Suprapubic skin (tissue), 4 donors: ENCODE measurements around the gene C12orf43. TPM values are rescaled to one million over a fixed set of nuclear protein-coding genes. Genes with fewer than 3 reads are reported as not detected.

ENCODE experiments used
- DNase-seq, 2 donors: peaks; one replicate each; pipeline ENCODE4 v3.0.0-alpha.2; 2019; ENCODE audit warnings: low spot score in 2 of 2
- H3K27ac ChIP-seq: fragments of 200-600 bp; sonication (generic); one replicate; pipeline ENCODE4 v1.5.1; 2019
- H3K27me3 ChIP-seq: fragments of 200-600 bp; sonication (generic); one replicate; pipeline ENCODE4 v1.5.1; 2019
- H3K36me3 ChIP-seq: fragments of 200-600 bp; sonication (generic); one replicate; pipeline ENCODE4 v1.5.1; 2019
- H3K4me1 ChIP-seq: fragments of 200-600 bp; sonication (generic); one replicate; pipeline ENCODE4 v1.5.1; 2019
- H3K4me3 ChIP-seq: fragments of 200-600 bp; sonication (generic); one replicate; pipeline ENCODE4 v1.5.1; 2019; ENCODE audit warnings: mild to moderate bottlenecking
- H3K9me3 ChIP-seq: fragments of 200-600 bp; sonication (generic); one replicate; pipeline ENCODE4 v1.5.1; 2019
- CTCF ChIP-seq, 2 donors: fragments of 200-600 bp in 1 of 2; fragments of 450-650 bp in 1 of 2; sonication (generic) in 1 of 2; IDR thresholded peaks; one replicate each; pipeline ENCODE4 v1.5.1; 2016 to 2019; ENCODE audit warnings: antibody characterized with exemption in 2 of 2, mild to moderate bottlenecking in 1 of 2, moderate library complexity in 1 of 2
- EP300 ChIP-seq: sonication (generic); formaldehyde crosslinking; IDR thresholded peaks from one replicate; pipeline ENCODE4 v1.6.1; 2017; ENCODE audit warnings: antibody characterized with exemption
- POLR2A ChIP-seq, 2 donors: fragments of 450-650 bp; IDR thresholded peaks; one replicate each; pipeline ENCODE4 v1.6.1; 2017; ENCODE audit warnings: antibody characterized with exemption in 2 of 2, mild to moderate bottlenecking in 2 of 2, moderate library complexity in 2 of 2
- POLR2AphosphoS5 ChIP-seq, 3 donors: sonication (generic); formaldehyde crosslinking; IDR thresholded peaks; one replicate each; pipeline ENCODE4 v1.6.1; 2017; ENCODE audit warnings: antibody characterized with exemption in 3 of 3
- WGBS: methylation state at CpG from one replicate; pipeline ENCODE4 v1.1.5; 2018; 5-methylcytosine and 5-hydroxymethylcytosine counted together
- total RNA-seq, 4 donors: library from RNA; depleted of rRNA; stranded (reverse); fragments of >200 nt; gene quantifications; one replicate each; pipeline ENCODE4 v1.1.0, GENCODE V29; 2016

The C12orf43 gene
- total RNA-seq, 4 donors from 2014 or later: 5.4 to 14.8 (median 7.1) TPM

GRCh38 chr12:120988234-120988633, 28.1 kb downstream of the C12orf43 start:
- H3K4me3 ChIP-seq: no peak overlapping the region
- no peak for TF ChIP-seq POLR2A (IDR thresholded peaks at IDR 0.05)
- no peaks in the 10 kb centered on the region for H3K9me3 ChIP-seq
- no peaks in the 10 kb centered on the region for H3K4me1 ChIP-seq
- no peaks in the 10 kb centered on the region for H3K36me3 ChIP-seq
- H3K27ac ChIP-seq: no peak overlapping the region
- H3K27me3 ChIP-seq: no peaks in the 10 kb centered on the region
- no peak for DNase-seq
- WGBS: 87% methylated on average over 4 of the region's 4 CpGs

- Histone ChIP-seq H3K27me3 (no peaks in the 10 kb centered on the region), H3K4me1 (no peaks in the 10 kb centered on the region), H3K9me3 (no peaks in the 10 kb centered on the region), H3K36me3 (no peaks in the 10 kb centered on the region), H3K4me3 (no peak overlapping the region), H3K27ac (no peak overlapping the region)
- TF ChIP-seq POLR2A (IDR thresholded peaks at IDR 0.05) (no peak), CTCF (IDR thresholded peaks at IDR 0.05) (no peak), POLR2AphosphoS5 (IDR thresholded peaks at IDR 0.05) (no peak), EP300 (no peak)
- WGBS: 90% methylated on average over 3 of the region's 3 CpGs
- no peak for DNase-seq
Observed at GRCh38 chr12:120984351-120984898, 31.9 kb downstream of the C12orf43 start.

GRCh38 chr12:120983759-120984158, 32.5 kb downstream of the C12orf43 start:
- H3K27me3 ChIP-seq: no peaks in the 10 kb centered on the region
- WGBS: 82% methylated on average over 4 of the region's 4 CpGs
- no peaks in the 10 kb centered on the region for H3K4me1 ChIP-seq
- no peak overlapping the region for H3K27ac ChIP-seq
- DNase-seq: no peak
- TF ChIP-seq POLR2AphosphoS5 (IDR thresholded peaks at IDR 0.05): no peak
- TF ChIP-seq EP300: no peak
- TF ChIP-seq POLR2A (IDR thresholded peaks at IDR 0.05): no peak
- no peak for TF ChIP-seq CTCF (IDR thresholded peaks at IDR 0.05)
- H3K36me3 ChIP-seq: no peaks in the 10 kb centered on the region
- H3K9me3 ChIP-seq: no peaks in the 10 kb centered on the region
- no peak overlapping the region for H3K4me3 ChIP-seq

- Histone ChIP-seq H3K9me3 (no peaks in the 10 kb centered on the region), H3K4me3 (no peak overlapping the region), H3K27ac (no peak overlapping the region), H3K36me3 (no peaks in the 10 kb centered on the region), H3K27me3 (no peaks in the 10 kb centered on the region), H3K4me1 (no peaks in the 10 kb centered on the region)
- WGBS: 77% methylated on average over 7 of the region's 7 CpGs
- TF ChIP-seq POLR2A (IDR thresholded peaks at IDR 0.05): no peak
- TF ChIP-seq POLR2AphosphoS5 (IDR thresholded peaks at IDR 0.05): no peak
- no peak for TF ChIP-seq EP300
- no peak for TF ChIP-seq CTCF (IDR thresholded peaks at IDR 0.05)
- no peak for DNase-seq
Observed at GRCh38 chr12:120982659-120983058, 33.6 kb downstream of the C12orf43 start.

- Histone ChIP-seq H3K4me3 (no peak overlapping the region), H3K4me1 (no peaks in the 10 kb centered on the region), H3K27me3 (no peaks in the 10 kb centered on the region), H3K9me3 (no peaks in the 10 kb centered on the region), H3K27ac (no peak overlapping the region), H3K36me3 (no peaks in the 10 kb centered on the region)
- TF ChIP-seq EP300: no peak
- TF ChIP-seq CTCF (IDR thresholded peaks at IDR 0.05): no peak
- WGBS: 80% methylated on average over 6 of the region's 6 CpGs
- no peak for DNase-seq
Observed at GRCh38 chr12:120981407-120981941, 34.8 kb downstream of the C12orf43 start.
